ENCODE measurements around the gene B3GNT9. TPM values are rescaled to one million over a fixed set of nuclear protein-coding genes. Genes with fewer than 3 reads are reported as not detected.

The B3GNT9 gene, protein sequence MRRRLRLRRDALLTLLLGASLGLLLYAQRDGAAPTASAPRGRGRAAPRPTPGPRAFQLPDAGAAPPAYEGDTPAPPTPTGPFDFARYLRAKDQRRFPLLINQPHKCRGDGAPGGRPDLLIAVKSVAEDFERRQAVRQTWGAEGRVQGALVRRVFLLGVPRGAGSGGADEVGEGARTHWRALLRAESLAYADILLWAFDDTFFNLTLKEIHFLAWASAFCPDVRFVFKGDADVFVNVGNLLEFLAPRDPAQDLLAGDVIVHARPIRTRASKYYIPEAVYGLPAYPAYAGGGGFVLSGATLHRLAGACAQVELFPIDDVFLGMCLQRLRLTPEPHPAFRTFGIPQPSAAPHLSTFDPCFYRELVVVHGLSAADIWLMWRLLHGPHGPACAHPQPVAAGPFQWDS
- total RNA-seq = 1 to 10 TPM in 2 of 3 donors, under 1 TPM in 1; 0.80 to 1.3 (median 1.0) TPM
- total RNA-seq (2013) = 1.3 TPM

DNA sequence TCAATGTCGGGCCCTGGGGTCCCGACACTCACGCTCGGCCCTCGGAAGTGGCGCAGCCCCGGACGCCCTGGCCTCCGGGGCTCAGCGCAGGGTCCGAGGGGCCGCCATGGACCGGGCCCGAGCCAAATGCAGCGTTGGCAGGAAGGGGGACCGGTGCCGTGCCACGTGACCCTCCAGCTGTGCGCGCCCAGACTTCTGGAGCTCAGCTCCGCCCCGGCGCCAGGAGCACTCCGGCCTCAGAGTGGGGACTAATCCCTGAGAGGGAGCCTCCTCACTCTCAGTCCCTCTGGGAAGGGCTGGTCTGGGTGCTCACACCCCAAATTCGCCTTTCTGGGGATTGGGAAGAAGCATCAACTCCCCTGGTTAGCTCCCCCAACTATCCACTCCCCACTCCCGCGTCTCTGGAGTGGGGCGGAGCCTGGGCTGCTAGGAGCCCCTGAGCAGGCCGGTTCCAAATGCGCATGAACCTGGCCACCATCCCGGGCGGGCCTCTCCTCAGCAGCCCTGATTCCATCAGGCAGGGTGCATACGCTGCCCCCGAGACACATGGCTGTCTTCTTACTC lies at the start of gene B3GNT9:
Gene B3GNT9 (minus strand): TSS at position 166 of the 564 bp plus-strand sequence. CDS start 513 bp downstream, outside the sequence.
- Mint-ChIP-seq H3K27me3 (ENCODE audit: low read depth in 2 of 2) (peaks cover 7 to 21% of the 10 kb centered on the region in 2 donors), H3K4me3 (peak within 1 kb of the TSS; percentile 74), H3K27ac (no peak within 1 kb of the TSS), H3K36me3 (no peaks in the 10 kb centered on the region), H3K9me3 (no peaks in the 10 kb centered on the region), H3K4me1 (peaks cover 0 to 21% of the 10 kb centered on the region in 2 donors)
- Histone ChIP-seq H3K27ac (ENCODE audit: low read length) (no peak within 1 kb of the TSS), H3K36me3 (ENCODE audit: control insufficient read depth, insufficient read depth, low read length) (peaks cover 11% of the 10 kb centered on the region), H3K9me3 (ENCODE audit: control insufficient read depth, insufficient read depth, low read length) (no peaks in the 10 kb centered on the region), H3K27me3 (ENCODE audit: control insufficient read depth, insufficient read depth, low read length) (peaks cover 7% of the 10 kb centered on the region), H3K4me1 (ENCODE audit: control insufficient read depth, insufficient read depth, low read length) (peaks cover 20% of the 10 kb centered on the region), H3K4me3 (ENCODE audit: low read length) (peak within 1 kb of the TSS; percentile 13)
- 3% methylated on average over 34 of the region's 34 CpGs for WGBS (ENCODE audit: insufficient coverage)
- ATAC-seq (no peak), DNase-seq (peak in 1 of 2 donors; percentile 56)
- TF ChIP-seq, protein P1, sequence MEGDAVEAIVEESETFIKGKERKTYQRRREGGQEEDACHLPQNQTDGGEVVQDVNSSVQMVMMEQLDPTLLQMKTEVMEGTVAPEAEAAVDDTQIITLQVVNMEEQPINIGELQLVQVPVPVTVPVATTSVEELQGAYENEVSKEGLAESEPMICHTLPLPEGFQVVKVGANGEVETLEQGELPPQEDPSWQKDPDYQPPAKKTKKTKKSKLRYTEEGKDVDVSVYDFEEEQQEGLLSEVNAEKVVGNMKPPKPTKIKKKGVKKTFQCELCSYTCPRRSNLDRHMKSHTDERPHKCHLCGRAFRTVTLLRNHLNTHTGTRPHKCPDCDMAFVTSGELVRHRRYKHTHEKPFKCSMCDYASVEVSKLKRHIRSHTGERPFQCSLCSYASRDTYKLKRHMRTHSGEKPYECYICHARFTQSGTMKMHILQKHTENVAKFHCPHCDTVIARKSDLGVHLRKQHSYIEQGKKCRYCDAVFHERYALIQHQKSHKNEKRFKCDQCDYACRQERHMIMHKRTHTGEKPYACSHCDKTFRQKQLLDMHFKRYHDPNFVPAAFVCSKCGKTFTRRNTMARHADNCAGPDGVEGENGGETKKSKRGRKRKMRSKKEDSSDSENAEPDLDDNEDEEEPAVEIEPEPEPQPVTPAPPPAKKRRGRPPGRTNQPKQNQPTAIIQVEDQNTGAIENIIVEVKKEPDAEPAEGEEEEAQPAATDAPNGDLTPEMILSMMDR (IDR thresholded peaks at IDR 0.05) = no peak
- intact Hi-C loops (cut with micrococcal nuclease) = no loop called here

DNA sequence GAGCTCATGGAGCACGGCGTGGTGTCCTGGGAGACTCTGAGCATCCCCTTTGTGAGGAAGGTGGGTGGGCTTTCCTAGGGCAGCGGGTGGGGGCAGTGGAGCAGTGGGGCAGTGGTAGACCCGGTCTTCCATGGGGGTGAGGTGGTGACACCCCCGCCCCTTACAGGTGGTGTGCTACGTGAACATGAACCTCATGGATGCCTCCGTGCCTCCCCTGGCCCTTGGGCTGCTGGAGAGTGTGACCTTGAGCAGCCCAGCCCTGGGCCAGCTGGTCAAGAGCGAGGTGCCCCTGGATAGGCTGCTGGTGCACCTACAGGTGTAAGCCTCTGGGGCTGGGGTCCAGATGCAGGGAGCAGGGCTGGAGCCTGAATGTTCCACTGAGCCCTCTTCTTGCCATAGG lies 49.7 kb upstream of the B3GNT9 start:
- H3K9me3 Mint-ChIP-seq = no peaks in the 10 kb centered on the region
- Histone ChIP-seq H3K27ac (ENCODE audit: low read length) (no peak overlapping the region), H3K27me3 (ENCODE audit: control insufficient read depth, insufficient read depth, low read length) (no peaks in the 10 kb centered on the region), H3K36me3 (ENCODE audit: control insufficient read depth, insufficient read depth, low read length) (peaks cover 56% of the 10 kb centered on the region), H3K4me3 (ENCODE audit: low read length) (no peak overlapping the region), H3K4me1 (ENCODE audit: control insufficient read depth, insufficient read depth, low read length) (no peaks in the 10 kb centered on the region), H3K9me3 (ENCODE audit: control insufficient read depth, insufficient read depth, low read length) (no peaks in the 10 kb centered on the region)
- DNase-seq (no peak), ATAC-seq (no peak)
- H3K27me3 Mint-ChIP-seq (ENCODE audit: low read depth in 2 of 2) = no peaks in the 10 kb centered on the region
- peaks cover 15 to 16% of the 10 kb centered on the region in 2 donors for H3K4me1 Mint-ChIP-seq
- H3K36me3 Mint-ChIP-seq = peaks cover 14% of the 10 kb centered on the region
- intact Hi-C loops (cut with micrococcal nuclease) = no loop called here
- H3K27ac Mint-ChIP-seq = no peak overlapping the region
- TF ChIP-seq, protein P1 (IDR thresholded peaks at IDR 0.05) = no peak
- no peak overlapping the region for H3K4me3 Mint-ChIP-seq
- WGBS (ENCODE audit: insufficient coverage) = 96% methylated on average over 8 of the region's 8 CpGs

DNA sequence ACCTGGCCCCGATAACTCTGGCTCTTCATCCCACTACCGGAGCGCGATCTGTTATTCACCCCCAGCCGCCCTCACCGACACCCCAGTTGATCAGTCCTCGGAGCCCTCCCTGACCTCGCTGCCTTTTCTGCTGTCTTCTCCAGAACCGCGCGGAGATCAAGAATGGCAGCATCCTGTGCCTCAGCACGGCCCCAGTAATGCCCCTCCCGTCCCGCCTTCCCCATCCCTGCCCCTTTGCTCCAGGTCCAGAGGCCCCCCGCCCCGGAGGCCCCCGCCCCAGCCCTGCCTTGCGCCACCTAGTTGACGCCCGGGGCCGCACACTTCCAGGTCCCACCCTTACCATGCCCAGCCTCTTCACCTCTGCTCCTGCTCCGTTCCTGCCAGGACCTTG lies 49.0 kb upstream of the B3GNT9 start:
- Mint-ChIP-seq H3K36me3 (peaks cover 14% of the 10 kb centered on the region), H3K9me3 (no peaks in the 10 kb centered on the region), H3K27ac (no peak overlapping the region), H3K4me1 (peaks cover 16 to 17% of the 10 kb centered on the region in 2 donors), H3K27me3 (ENCODE audit: low read depth in 2 of 2) (no peaks in the 10 kb centered on the region), H3K4me3 (no peak overlapping the region)
- Histone ChIP-seq H3K4me1 (ENCODE audit: control insufficient read depth, insufficient read depth, low read length) (no peaks in the 10 kb centered on the region), H3K27me3 (ENCODE audit: control insufficient read depth, insufficient read depth, low read length) (no peaks in the 10 kb centered on the region), H3K4me3 (ENCODE audit: low read length) (no peak overlapping the region), H3K36me3 (ENCODE audit: control insufficient read depth, insufficient read depth, low read length) (peaks cover 63% of the 10 kb centered on the region), H3K27ac (ENCODE audit: low read length) (no peak overlapping the region), H3K9me3 (ENCODE audit: control insufficient read depth, insufficient read depth, low read length) (no peaks in the 10 kb centered on the region)
- WGBS (ENCODE audit: insufficient coverage) = 86% methylated on average over 19 of the region's 22 CpGs
- DNase-seq (no peak), ATAC-seq (peak in 1 of 3 donors; percentile 14)
- intact Hi-C loops (cut with micrococcal nuclease) = no loop called here
- TF ChIP-seq, protein P1 (IDR thresholded peaks at IDR 0.05) = no peak
